ENCODE data around the gene DBT. TPM values are rescaled to one million over a fixed set of nuclear protein-coding genes. Genes with fewer than 3 reads are reported as not detected.
"Not testable (repeated sequence)": the region's sequence is repeated elsewhere in the genome, so short reads cannot be mapped to it uniquely, and the experiment has no call there.

The DBT gene
- total RNA-seq, 8 experiments from 2014 or later: 7.5 to 20.0 (median 10.9) TPM

DNA sequence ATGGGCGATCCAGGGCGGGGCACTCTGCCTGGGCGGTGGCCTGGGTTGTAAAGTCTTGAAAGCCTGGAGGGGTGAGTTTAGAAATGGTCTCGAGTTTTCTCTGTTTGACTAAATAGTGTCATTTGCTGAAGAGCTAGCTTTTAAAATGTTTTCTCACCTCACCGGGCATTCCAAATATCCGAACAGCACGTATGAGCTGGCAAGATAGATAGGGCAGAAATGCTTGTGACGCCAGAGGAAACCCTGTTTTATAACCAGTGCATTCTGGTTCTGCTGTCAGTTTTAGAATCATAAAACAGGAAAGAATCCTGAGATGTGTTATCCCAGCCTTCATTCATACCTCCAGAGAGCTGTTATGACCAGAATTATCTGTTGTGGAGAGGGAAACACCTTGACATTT lies 17.1 kb upstream of the DBT start:
- in situ Hi-C loops (cut with MboI; ENCODE audit: low pct_unique_long_range_greater_than_20kb in 2 of 9, low sequenced_read_pairs in 9 of 9, unreplicated experiment in 9 of 9): no loop called here
- WGBS, 10 experiments: 0 to 3% (median 0%) methylated on average over 1 to 8 of the region's 8 CpGs; no CpG with 5 or more reads in 5 of the 10 experiments
- peak overlapping the region; percentile 38 to 83 for H3K27ac ChIP-seq
- H3K4me3 ChIP-seq: peak overlapping the region; percentile 62 to 89 (median 76)
- H3K4me1 ChIP-seq (replicated peaks in 1 of 2): peaks cover 10 to 13% of the 10 kb centered on the region in 2 donors
- ATAC-seq (replicated peaks in 6 of 8): peak in 3 of 8 experiments; percentile 10 to 34 (median 15)

DNA sequence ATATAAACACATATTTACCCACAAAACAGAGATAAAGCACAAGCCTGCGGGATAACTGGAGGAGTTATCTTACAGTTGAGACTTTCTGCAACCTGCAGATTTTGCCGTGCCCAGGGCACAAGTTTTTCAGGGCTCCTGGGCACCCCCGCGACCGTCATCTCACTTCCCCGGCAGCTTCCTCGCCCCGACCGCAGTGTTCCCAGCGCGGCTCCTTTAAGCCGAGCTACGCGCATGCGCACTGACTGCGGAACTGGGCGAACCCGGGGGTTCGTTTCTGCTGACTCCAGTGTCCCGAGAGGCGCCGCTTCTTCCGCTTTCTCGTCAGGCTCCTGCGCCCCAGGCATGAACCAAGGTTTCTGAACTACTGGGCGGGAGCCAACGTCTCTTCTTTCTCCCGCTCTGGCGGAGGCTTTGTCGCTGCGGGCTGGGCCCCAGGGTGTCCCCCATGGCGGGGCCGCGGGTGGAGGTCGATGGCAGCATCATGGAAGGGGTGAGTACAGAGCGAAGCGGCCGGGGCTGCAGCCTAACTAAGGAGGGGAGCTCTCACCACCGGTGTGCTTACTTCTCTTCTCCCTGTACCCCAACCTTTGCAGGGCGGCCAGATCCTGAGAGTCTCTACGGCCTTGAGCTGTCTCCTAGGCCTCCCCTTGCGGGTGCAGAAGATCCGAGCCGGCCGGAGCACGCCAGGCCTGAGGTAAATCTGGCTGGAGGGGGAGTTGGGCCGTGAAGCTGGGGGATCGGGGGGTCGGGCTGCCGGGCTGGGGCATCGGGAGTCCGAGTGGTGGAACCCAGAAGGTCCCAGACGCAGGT lies 16.5 kb upstream of the DBT start, which contains the start of gene RTCA:
RTCA (plus strand) TSS at position 286 of the 810 bp plus-strand sequence; CDS start at position 446, 160 bp downstream.
- Histone ChIP-seq H3K4me1 (replicated peaks in 1 of 2) (peaks cover 10 to 13% of the 10 kb centered on the region in 2 donors), H3K4me3 (peak within 1 kb of the TSS; percentile 62 to 89 (median 76)), H3K27ac (peak within 1 kb of the TSS; percentile 38 to 83)
- peak; percentile 96 to 99 (median 98) for ATAC-seq (replicated peaks in 6 of 8)
- in situ Hi-C loops (cut with MboI; ENCODE audit: low pct_unique_long_range_greater_than_20kb in 2 of 9, low sequenced_read_pairs in 9 of 9, unreplicated experiment in 9 of 9): no loop called here
- WGBS, 10 experiments: 0 to 4% (median 0%) methylated on average over 3 to 22 of the region's 53 CpGs; no CpG with 5 or more reads in 3 of the 10 experiments

DNA sequence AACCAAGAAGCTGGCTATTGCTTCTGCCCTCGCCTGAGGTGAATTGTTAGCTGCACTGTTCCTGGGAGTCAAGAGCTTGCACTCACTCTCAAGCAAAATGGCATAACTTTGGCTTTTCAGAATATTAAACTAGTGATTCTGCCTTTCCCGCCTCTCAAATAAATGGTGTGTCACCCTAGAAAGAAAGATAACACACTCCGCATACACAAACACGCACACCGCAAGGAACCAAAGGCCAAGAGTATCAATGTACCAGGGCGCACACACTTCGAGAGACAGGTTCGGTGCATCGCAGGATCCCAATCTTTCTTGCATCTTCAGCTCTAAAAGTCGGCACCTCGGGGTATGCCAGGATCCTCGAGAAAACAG lies 15.9 kb upstream of the DBT start:
- Histone ChIP-seq H3K4me1 (replicated peaks in 1 of 2) (peaks cover 10 to 13% of the 10 kb centered on the region in 2 donors), H3K4me3 (peak overlapping the region; percentile 62 to 89 (median 76)), H3K27ac (peak overlapping the region in 1 of 2 donors; percentile 83)
- in situ Hi-C loops (cut with MboI; ENCODE audit: low pct_unique_long_range_greater_than_20kb in 2 of 9, low sequenced_read_pairs in 9 of 9, unreplicated experiment in 9 of 9): no loop called here
- 0 to 13% (median 7%) methylated on average over 1 to 11 of the region's 12 CpGs; no CpG with 5 or more reads in 4 of the 10 experiments for WGBS, 10 experiments
- ATAC-seq (replicated peaks in 6 of 8): peak; percentile 56 to 71 (median 64)

DNA sequence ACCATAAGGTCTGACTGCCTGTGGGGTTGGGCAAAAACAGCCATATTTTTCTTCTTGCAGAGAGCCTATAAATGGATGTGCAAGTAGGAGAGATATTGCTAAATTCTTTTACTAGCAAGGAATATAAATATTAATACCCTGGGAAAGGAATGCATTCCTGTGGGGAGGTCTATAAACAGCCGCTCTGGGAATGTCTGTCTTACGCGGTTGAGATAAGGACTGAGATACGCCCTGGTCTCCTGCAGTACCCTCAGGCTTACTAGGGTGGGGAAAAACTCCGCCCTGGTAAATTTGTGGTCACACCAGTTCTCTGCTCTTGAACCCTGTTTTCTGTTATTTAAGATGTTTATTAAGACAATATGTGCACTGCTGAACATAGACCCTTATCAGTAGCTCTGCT lies 14.4 kb upstream of the DBT start:
- H3K27ac ChIP-seq; ATAC-seq (replicated peaks in 6 of 8); H3K4me3 ChIP-seq; in situ Hi-C loops (cut with MboI; ENCODE audit: low pct_unique_long_range_greater_than_20kb in 2 of 9, low sequenced_read_pairs in 9 of 9, unreplicated experiment in 9 of 9): not testable (repeated sequence)
- peaks cover 10 to 13% of the 10 kb centered on the region in 2 donors for H3K4me1 ChIP-seq (replicated peaks in 1 of 2)
- 92 to 100% (median 100%) methylated on average over 2 to 5 of the region's 5 CpGs; no CpG with 5 or more reads in 4 of the 10 experiments for WGBS, 10 experiments

DNA sequence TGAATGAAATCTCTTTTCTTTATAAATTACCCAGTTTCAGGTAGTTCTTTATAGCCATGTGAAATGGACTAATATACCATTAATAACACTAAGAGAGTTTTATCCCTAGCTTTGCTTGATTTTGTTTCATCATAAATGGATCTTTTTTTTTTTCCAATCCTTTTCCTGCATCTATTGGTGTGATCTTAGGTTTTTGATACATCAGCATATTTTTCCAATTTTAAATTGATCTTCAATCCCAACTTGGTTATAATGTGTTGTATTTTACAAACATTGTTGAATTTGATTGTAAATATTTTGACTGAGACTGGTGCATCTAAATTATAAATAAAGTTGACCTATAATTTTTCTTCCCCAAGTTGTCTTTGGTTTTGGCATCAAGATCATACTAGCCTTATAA lies 12.1 kb upstream of the DBT start:
- in situ Hi-C loops (cut with MboI; ENCODE audit: low pct_unique_long_range_greater_than_20kb in 2 of 9, low sequenced_read_pairs in 9 of 9, unreplicated experiment in 9 of 9): no loop called here
- H3K4me3 ChIP-seq: no peak overlapping the region
- H3K4me1 ChIP-seq (replicated peaks in 1 of 2): peaks cover 4 to 6% of the 10 kb centered on the region in 2 donors
- no peak for ATAC-seq (replicated peaks in 6 of 8)
- H3K27ac ChIP-seq: no peak overlapping the region

DNA sequence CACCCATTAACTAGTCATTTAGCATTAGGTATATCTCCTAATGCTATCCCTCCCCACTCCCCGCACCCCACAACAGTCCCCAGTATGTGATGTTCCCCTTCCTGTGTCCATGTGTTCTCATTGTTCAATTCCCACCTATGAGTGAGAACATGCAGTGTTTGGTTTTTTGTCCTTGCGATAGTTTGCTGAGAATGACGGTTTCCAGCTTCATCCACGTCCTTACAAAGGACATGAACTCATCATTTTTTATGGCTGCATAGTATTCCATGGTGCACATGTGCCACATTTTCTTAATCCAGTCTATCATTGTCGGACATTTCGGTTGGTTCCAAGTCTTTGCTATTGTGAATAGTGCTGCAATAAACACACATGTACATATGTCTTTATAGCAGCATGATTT lies 8.8 kb upstream of the DBT start:
- ATAC-seq (replicated peaks in 6 of 8); H3K4me1 ChIP-seq (replicated peaks in 1 of 2); H3K27ac ChIP-seq; H3K4me3 ChIP-seq; in situ Hi-C loops (cut with MboI; ENCODE audit: low pct_unique_long_range_greater_than_20kb in 2 of 9, low sequenced_read_pairs in 9 of 9, unreplicated experiment in 9 of 9): not testable (repeated sequence)
- no CpG with 5 or more reads among the region's 6 CpGs for WGBS, 10 experiments

DNA sequence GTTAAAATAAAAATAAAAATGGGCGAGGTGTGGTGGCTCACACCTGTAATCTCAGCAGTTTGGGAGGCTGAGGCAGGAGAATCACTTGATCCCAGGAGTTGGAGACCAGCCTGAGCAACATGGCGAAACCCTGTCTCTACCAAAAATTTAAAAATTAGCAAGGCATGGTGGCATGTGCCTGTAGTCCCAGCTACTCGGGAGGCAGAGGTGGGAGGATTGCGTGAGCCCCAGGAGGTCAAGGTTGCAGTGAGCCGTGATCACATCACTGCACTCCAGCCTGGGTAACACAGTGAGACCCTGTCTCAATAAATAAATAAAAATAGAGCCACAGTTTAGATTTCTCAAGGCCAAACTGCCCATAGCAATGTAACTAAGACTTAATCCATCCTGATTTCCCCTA lies 6.6 kb upstream of the DBT start:
- in situ Hi-C loops (cut with MboI; ENCODE audit: low pct_unique_long_range_greater_than_20kb in 2 of 9, low sequenced_read_pairs in 9 of 9, unreplicated experiment in 9 of 9); H3K4me1 ChIP-seq (replicated peaks in 1 of 2); H3K4me3 ChIP-seq; ATAC-seq (replicated peaks in 6 of 8); H3K27ac ChIP-seq: not testable (repeated sequence)
- WGBS, 10 experiments: 43 to 94% (median 77%) methylated on average over 1 to 5 of the region's 5 CpGs; no CpG with 5 or more reads in 1 of the 10 experiments

DNA sequence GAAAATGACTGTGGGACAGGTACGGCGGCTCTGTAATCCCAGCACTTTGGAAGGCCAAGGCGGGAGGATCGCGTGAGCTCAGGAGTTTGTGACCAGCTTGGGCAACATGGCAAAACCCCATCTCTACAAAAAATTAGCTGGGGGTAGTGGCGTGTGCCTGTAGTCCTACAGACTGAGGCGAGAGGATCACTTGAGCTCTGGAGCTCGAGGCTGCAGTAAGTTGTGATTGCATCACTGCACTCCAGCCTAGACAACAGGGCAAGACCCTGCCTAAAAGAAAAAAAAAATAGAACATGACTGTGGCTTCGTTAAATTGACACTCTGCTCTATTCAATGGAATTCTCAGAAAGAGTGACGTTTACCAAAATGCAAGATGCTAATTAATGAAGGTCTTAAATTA lies 3.9 kb upstream of the DBT start:
- Histone ChIP-seq H3K4me3 (no peak overlapping the region), H3K27ac (no peak overlapping the region), H3K4me1 (replicated peaks in 1 of 2) (peaks cover 4 to 8% of the 10 kb centered on the region in 2 donors)
- 26 to 72% (median 56%) methylated on average over 4 to 10 of the region's 10 CpGs; no CpG with 5 or more reads in 1 of the 10 experiments for WGBS, 10 experiments
- peak in 2 of 8 experiments; percentile 13 to 20 for ATAC-seq (replicated peaks in 6 of 8)
- in situ Hi-C loops (cut with MboI; ENCODE audit: low pct_unique_long_range_greater_than_20kb in 2 of 9, low sequenced_read_pairs in 9 of 9, unreplicated experiment in 9 of 9): no loop called here

DNA sequence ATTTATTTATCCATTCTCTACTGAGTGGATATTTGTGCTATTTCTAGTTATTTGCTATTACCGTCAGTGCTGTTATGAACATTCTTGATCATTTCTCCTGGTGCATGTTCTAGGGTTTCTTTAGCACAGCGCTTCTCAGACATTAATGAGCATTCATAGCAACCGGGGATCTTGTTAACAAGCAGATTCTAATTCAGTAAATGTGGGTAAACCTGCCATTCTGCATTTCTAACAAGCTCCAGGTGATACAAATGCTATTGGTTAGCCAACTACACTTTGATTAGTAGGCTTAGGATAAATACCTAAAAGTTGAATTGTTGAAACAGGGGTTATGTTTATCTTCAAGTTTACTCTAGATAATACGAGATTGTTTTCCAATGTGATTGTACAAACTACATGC lies 3.3 kb upstream of the DBT start:
- 56 to 100% (median 91%) methylated on average over 2 to 4 of the region's 4 CpGs for WGBS, 10 experiments
- ATAC-seq (replicated peaks in 6 of 8): no peak
- in situ Hi-C loops (cut with MboI; ENCODE audit: low pct_unique_long_range_greater_than_20kb in 2 of 9, low sequenced_read_pairs in 9 of 9, unreplicated experiment in 9 of 9): no loop called here

DNA sequence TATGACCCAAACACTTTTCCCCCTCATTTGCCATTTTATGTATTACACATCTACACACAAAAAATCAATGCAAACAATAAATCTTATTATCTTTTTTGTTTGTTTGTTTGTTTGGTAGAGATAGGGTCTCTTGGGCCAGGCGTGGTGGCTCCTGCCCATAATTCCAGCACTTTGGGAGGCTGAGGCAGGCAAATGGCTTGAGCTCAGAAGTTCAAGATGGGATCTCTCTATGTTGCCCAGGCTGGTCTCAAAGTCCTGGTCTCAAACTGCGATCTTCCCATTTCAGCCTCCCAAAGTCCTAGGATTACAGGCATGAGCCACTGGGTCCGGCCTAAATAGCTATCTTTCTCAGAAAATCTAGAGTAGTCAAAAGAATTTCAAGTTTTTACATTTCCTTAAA lies 1.2 kb upstream of the DBT start:
- no peak overlapping the region for H3K27ac ChIP-seq
- in situ Hi-C loops (cut with MboI; ENCODE audit: low pct_unique_long_range_greater_than_20kb in 2 of 9, low sequenced_read_pairs in 9 of 9, unreplicated experiment in 9 of 9): no loop called here
- peaks cover 8 to 11% of the 10 kb centered on the region in 2 donors for H3K4me1 ChIP-seq (replicated peaks in 1 of 2)
- no peak for ATAC-seq (replicated peaks in 6 of 8)
- no peak overlapping the region for H3K4me3 ChIP-seq
- 56 to 100% (median 96%) methylated on average over 1 to 3 of the region's 3 CpGs; no CpG with 5 or more reads in 1 of the 10 experiments for WGBS, 10 experiments

More for the DNA sequence above, 3.3 kb upstream of the DBT start:
- Histone ChIP-seq H3K4me3 (no peak overlapping the region), H3K4me1 (replicated peaks in 1 of 2) (peaks cover 8 to 11% of the 10 kb centered on the region in 2 donors), H3K27ac (no peak overlapping the region)

DNA sequence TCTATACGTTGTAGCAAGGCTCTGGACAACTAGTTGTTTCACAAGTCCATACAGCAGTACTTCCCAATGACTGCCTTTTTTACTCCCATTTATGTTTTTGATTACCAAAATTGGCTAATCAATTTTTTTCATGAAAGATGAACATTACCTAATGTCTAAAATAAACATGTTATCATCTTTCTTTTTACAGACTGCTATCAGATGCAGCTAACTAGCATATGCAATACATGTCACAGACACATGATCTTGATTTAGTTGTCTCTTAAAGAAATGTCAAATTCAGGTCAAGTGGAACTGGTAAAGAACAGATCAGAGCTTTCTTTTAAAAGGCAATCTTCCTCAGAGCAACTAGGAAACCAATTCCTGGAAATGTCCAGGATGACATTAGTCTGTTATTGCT lies 630 bp upstream of the DBT start:
- Histone ChIP-seq H3K4me1 (replicated peaks in 1 of 2) (peaks cover 8 to 11% of the 10 kb centered on the region in 2 donors), H3K4me3 (peak overlapping the region; percentile 70 to 96 (median 83)), H3K27ac (no peak overlapping the region)
- ATAC-seq (replicated peaks in 6 of 8): peak in 3 of 8 experiments; percentile 2 to 35 (median 23)
- in situ Hi-C loops (cut with MboI; ENCODE audit: low pct_unique_long_range_greater_than_20kb in 2 of 9, low sequenced_read_pairs in 9 of 9, unreplicated experiment in 9 of 9): no loop called here
- WGBS, 10 experiments: 0% methylated on average over 1 of the region's 1 CpG; no CpG with 5 or more reads in 6 of the 10 experiments

DNA sequence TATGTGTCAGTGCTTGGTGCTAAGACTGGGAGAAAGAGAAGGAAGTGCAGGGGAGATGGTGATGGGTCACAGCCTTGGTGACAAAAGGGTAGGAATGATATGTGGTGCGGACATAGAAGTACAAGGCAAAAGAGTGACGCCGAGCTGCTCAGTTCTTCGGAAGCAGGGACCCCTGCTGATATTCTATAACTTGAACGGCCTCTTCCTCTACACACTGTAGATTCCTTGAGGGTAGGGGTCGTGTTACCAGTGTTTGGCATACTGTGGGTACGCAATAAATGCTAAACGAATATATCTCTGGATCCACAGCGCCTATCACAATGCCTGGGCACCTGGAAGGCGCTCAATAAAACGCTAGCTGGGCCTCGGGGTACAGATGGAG lies 488 bp downstream of the DBT start:
- peak in 2 of 8 experiments; percentile 1 for ATAC-seq (replicated peaks in 6 of 8)
- H3K4me1 ChIP-seq (replicated peaks in 1 of 2): peaks cover 8 to 11% of the 10 kb centered on the region in 2 donors
- H3K4me3 ChIP-seq: peak overlapping the region; percentile 70 to 96 (median 83)
- peak overlapping the region; percentile 74 to 80 for H3K27ac ChIP-seq
- in situ Hi-C loops (cut with MboI; ENCODE audit: low pct_unique_long_range_greater_than_20kb in 2 of 9, low sequenced_read_pairs in 9 of 9, unreplicated experiment in 9 of 9): no loop called here
- 0 to 5% (median 2%) methylated on average over 1 to 12 of the region's 12 CpGs; no CpG with 5 or more reads in 2 of the 10 experiments for WGBS, 10 experiments

DNA sequence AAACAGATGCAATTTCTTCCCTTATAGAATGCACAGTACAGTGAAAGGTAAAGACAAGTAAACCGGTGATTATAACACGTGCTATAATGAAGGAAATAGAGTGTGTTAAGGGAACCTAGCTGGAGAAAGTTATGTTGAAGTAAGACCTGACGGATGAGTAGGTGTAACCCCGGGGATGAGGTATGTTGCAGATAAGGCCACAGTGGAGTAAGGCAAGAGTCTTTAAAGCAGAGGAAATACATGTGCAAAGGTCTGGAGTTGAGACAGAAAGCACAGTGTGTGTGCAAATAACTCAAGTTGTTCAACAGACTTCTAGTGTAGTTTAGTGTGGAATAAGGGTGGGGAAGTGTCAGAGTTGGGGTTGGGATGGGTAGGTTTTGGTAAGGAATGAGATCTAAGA lies 2.9 kb downstream of the DBT start:
- H3K4me1 ChIP-seq (replicated peaks in 1 of 2): peaks cover 8 to 11% of the 10 kb centered on the region in 2 donors
- H3K4me3 ChIP-seq: no peak overlapping the region
- ATAC-seq (replicated peaks in 6 of 8): no peak
- in situ Hi-C loops (cut with MboI; ENCODE audit: low pct_unique_long_range_greater_than_20kb in 2 of 9, low sequenced_read_pairs in 9 of 9, unreplicated experiment in 9 of 9): no loop called here
- H3K27ac ChIP-seq: no peak overlapping the region
- WGBS, 10 experiments: 0 to 100% (median 88%) methylated on average over 1 to 4 of the region's 4 CpGs; no CpG with 5 or more reads in 1 of the 10 experiments

Data from motor neuron (in vitro differentiated cells).